GM12875 (cell line): Measurements from ENCODE around the gene TBXAS1.

Source experiments
- H3K4me3 ChIP-seq: one replicate; pipeline ENCODE4 v1.5.1; 2011; ENCODE audit warnings: low read depth, low read length, control low read depth
- TF ChIP-seq, protein P1 (sequence below): IDR thresholded peaks from 2 replicates; pipeline ENCODE4 v1.5.1; 2011; ENCODE audit warnings: low read depth, mild to moderate bottlenecking, control low read depth, inconsistent platforms, low read length, moderate library complexity, borderline replicate concordance; ENCODE audit not compliant: insufficient read depth

Gene TBXAS1

DNA sequence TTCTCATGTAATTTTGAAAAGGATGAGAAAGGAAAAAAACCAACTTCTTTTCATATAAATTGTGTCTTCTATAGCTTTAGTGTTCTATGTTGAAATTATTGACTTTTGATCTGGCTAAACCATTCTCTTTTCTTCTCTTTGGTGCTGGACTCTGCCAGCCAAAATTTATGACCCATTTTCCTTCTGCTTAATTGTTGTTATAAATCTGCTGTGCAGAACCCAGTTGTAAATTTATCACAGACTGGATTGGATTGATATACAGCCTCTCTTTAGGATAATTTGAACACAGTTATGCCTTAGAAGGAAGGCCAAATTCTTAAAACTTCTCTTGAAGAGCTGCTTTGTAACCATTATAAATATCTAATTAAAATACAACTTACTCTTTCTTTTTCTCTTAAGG lies 139.9 kb downstream of the TBXAS1 start:
- H3K4me3 ChIP-seq = no peak overlapping the region
- TF ChIP-seq, protein P1, sequence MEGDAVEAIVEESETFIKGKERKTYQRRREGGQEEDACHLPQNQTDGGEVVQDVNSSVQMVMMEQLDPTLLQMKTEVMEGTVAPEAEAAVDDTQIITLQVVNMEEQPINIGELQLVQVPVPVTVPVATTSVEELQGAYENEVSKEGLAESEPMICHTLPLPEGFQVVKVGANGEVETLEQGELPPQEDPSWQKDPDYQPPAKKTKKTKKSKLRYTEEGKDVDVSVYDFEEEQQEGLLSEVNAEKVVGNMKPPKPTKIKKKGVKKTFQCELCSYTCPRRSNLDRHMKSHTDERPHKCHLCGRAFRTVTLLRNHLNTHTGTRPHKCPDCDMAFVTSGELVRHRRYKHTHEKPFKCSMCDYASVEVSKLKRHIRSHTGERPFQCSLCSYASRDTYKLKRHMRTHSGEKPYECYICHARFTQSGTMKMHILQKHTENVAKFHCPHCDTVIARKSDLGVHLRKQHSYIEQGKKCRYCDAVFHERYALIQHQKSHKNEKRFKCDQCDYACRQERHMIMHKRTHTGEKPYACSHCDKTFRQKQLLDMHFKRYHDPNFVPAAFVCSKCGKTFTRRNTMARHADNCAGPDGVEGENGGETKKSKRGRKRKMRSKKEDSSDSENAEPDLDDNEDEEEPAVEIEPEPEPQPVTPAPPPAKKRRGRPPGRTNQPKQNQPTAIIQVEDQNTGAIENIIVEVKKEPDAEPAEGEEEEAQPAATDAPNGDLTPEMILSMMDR = no peak

GRCh38 chr7:139972029-139972428 lies 143.0 kb downstream of the TBXAS1 start:
- TF ChIP-seq, protein P1 = no peak

GRCh38 chr7:139973101-139974050 lies 144.3 kb downstream of the TBXAS1 start:
- H3K4me3 ChIP-seq = no peak overlapping the region
- TF ChIP-seq, protein P1 = no peak

More at GRCh38 chr7:139972029-139972428, 143.0 kb downstream of the TBXAS1 start:
- H3K4me3 ChIP-seq = no peak overlapping the region

DNA sequence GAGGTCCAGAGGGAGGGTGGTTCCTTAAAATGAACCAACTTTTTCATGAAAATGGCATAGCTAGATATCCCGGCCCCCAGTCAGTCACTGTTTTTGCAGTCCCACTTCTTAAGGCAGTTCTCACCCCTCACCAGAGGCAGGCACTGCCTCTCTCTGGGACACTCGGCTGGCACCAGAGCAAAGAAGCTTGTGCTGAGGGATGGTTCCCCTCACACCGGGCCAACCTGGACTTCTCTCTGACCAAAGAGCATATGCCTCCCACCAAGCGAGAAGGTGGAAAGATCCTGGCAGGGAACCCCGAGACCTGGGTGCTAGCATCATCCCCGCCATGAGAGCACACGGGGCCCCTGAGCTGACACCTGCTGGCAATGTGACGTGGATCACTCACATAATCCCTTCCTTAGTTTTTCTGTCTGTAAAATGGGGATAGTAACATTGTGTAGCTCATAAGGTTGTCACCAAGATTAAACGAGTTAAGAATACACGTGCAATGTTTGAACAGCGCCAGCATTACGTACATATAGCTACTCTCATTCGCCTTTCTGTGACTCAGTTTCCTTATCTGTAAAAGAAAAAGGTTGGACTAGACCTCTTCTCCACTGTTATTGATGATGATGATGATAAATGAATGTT lies 145.2 kb downstream of the TBXAS1 start:
- TF ChIP-seq, protein P1 = no peak
- no peak overlapping the region for H3K4me3 ChIP-seq

DNA sequence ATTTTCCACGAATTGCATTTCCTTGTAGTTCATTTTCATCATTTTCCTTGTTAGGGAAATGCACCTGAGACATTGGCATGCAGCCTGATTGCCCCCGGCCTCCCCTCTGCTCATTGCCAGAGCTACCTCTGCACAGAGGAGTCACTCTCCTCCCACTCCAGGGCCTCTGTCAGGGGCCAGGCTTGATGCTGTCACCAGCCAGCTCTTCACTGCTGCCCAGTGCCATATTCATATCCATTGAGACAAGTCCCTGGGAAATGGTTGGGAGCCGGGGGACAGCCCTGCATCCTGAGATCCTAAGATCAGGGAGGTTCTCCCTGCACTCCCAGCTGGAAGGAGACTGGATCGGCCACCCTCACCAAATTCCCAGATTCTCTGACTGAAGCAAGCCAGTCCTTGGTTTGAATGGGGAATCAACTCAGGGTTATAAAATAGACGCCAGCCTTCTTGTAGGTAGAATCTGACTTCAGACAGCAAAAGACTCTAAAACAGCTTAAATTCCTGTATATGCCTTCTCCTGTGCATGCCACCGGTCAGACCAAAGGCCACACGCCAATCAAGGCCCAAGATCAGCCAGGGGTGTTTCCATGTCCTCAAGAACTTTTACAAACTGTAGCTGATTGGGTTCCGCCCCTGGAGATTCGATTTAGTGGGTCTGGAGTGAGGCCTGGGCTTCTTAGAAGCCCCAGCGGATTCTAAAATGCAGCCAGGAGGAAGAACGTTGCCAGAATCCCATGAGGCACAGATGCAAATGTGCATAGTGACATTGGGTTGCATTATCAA lies 147.2 kb downstream of the TBXAS1 start:
- H3K4me3 ChIP-seq = no peak overlapping the region
- TF ChIP-seq, protein P1 = no peak

DNA sequence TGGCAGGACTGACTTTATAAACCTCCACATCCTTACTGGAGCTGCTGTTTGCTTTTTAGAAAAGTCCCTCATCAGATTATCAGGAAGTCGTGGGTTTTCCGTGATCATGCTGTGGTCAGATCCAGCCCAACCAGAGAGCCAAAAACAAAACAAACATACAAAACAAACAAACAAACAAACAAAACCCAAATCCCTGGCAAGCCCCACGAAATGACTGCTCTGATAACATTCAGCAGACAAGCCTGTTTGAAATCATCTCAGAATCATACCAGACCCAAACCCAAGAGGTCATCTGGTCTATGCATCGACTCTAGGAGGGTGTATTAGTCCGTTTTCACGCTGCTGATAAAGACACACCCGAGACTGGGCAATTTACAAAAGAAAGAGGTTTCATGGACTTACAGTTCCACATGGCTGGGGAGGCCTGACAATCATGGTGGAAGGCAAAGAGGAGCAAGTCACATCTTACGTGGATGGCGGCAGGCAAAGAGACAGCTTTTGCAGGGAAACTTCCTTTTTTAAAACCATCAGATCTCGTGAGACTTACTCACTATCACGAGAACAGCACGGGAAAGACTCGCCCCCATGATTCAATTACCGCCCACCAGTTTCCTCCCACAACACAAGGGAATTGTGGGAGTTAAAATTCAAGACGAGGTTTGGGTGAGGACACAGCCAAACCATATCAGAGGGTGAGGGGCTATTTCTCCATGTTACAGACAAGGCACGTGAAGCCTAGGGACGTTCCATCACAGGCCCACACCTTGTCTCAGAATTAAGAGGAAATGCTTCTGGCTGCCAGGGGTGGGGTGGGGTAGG lies 148.0 kb downstream of the TBXAS1 start:
- TF ChIP-seq, protein P1 = no peak
- no peak overlapping the region for H3K4me3 ChIP-seq
